Measurements from ENCODE around the gene WWOX. TPM values are rescaled to one million over a fixed set of nuclear protein-coding genes. Genes with fewer than 3 reads are reported as not detected.

Gene WWOX
- total and polyA plus RNA-seq, 2 donors (not counting 1 experiment from before 2014, with no cell fraction given), result 10.5 to 42.3 TPM

- H3K4me3 Mint-ChIP-seq, result no peak overlapping the region
- no peak for ATAC-seq (ENCODE audit: low read depth)
- H3K27ac ChIP-seq (ENCODE audit: low read length in 2 of 2), result no peak overlapping the region
- no peak overlapping the region for H3K9ac ChIP-seq (ENCODE audit: low read length)
- H3K27ac Mint-ChIP-seq, result no peak overlapping the region
- no peak for DNase-seq
- CTCF ChIA-PET, result no interaction called here
- H3K4me1 ChIP-seq (ENCODE audit: control insufficient read depth in 2 of 2, insufficient read depth in 2 of 2, low read length in 2 of 2), result no peaks in the 10 kb centered on the region
- no peaks in the 10 kb centered on the region for H3K79me2 ChIP-seq (ENCODE audit: control insufficient read depth, insufficient read depth, low read length)
- no peaks in the 10 kb centered on the region for H4K20me1 ChIP-seq (ENCODE audit: control insufficient read depth, insufficient read depth, low read length, poor library complexity, severe bottlenecking)
- 100% methylated on average over 1 of the region's 4 CpGs for WGBS (ENCODE audit: insufficient coverage)
- H3K9me3 Mint-ChIP-seq (ENCODE audit: insufficient read depth), result no peaks in the 10 kb centered on the region
- no peaks in the 10 kb centered on the region for H3K27me3 Mint-ChIP-seq
- POLR2A ChIA-PET, result no interaction called here
- H3K4me1 Mint-ChIP-seq, result no peaks in the 10 kb centered on the region
- H3K9me3 ChIP-seq (ENCODE audit: control extremely low read depth in 1 of 3, control insufficient read depth in 2 of 3, insufficient read depth in 1 of 3, low read length in 2 of 3), result no peaks in the 10 kb centered on the region
- TF ChIP-seq CTCF (IDR thresholded peaks at IDR 0.05) (no peak), EZH2 (IDR thresholded peaks at IDR 0.05; ENCODE audit: borderline replicate concordance, insufficient read depth, low read depth, low read length, poor library complexity, severe bottlenecking) (no peak)
- H3K4me2 ChIP-seq (replicated peaks; ENCODE audit: low read depth, low read length, poor library complexity, severe bottlenecking), result no peak overlapping the region
- H3K27me3 ChIP-seq (replicated peaks in 1 of 4; ENCODE audit: control extremely low read depth in 1 of 4, control insufficient read depth in 3 of 4, insufficient read depth in 4 of 4, low read length in 3 of 4), result no peaks in the 10 kb centered on the region
- intact Hi-C loops (cut with micrococcal nuclease), result no loop called here
- H3K4me3 ChIP-seq (ENCODE audit: control extremely low read depth in 1 of 5, extremely low read depth in 1 of 5, insufficient read depth in 1 of 5, low read depth in 2 of 5, low read length in 4 of 5), result no peak overlapping the region
- H2AFZ ChIP-seq (ENCODE audit: insufficient read depth, low read depth, low read length, poor library complexity, severe bottlenecking), result no peak overlapping the region
- no peaks in the 10 kb centered on the region for H3K36me3 ChIP-seq (replicated peaks in 1 of 2; ENCODE audit: control extremely low read depth in 1 of 2, control insufficient read depth in 1 of 2, extremely low read depth in 1 of 2, insufficient read depth in 2 of 2, low read length in 1 of 2)
Measured at GRCh38 chr16:78274771-78275170, 175.3 kb downstream of the WWOX start.

- Histone ChIP-seq H3K79me2 (ENCODE audit: control insufficient read depth, insufficient read depth, low read length) (no peaks in the 10 kb centered on the region), H3K4me1 (ENCODE audit: control insufficient read depth in 2 of 2, insufficient read depth in 2 of 2, low read length in 2 of 2) (no peaks in the 10 kb centered on the region), H3K4me3 (ENCODE audit: control extremely low read depth in 1 of 5, extremely low read depth in 1 of 5, insufficient read depth in 1 of 5, low read depth in 2 of 5, low read length in 4 of 5) (no peak overlapping the region), H2AFZ (ENCODE audit: insufficient read depth, low read depth, low read length, poor library complexity, severe bottlenecking) (no peak overlapping the region), H3K9ac (ENCODE audit: low read length) (no peak overlapping the region), H3K36me3 (replicated peaks in 1 of 2; ENCODE audit: control extremely low read depth in 1 of 2, control insufficient read depth in 1 of 2, extremely low read depth in 1 of 2, insufficient read depth in 2 of 2, low read length in 1 of 2) (no peaks in the 10 kb centered on the region), H4K20me1 (ENCODE audit: control insufficient read depth, insufficient read depth, low read length, poor library complexity, severe bottlenecking) (no peaks in the 10 kb centered on the region), H3K27me3 (replicated peaks in 1 of 4; ENCODE audit: control extremely low read depth in 1 of 4, control insufficient read depth in 3 of 4, insufficient read depth in 4 of 4, low read length in 3 of 4) (no peaks in the 10 kb centered on the region), H3K4me2 (replicated peaks; ENCODE audit: low read depth, low read length, poor library complexity, severe bottlenecking) (no peak overlapping the region), H3K9me3 (ENCODE audit: control extremely low read depth in 1 of 3, control insufficient read depth in 2 of 3, insufficient read depth in 1 of 3, low read length in 2 of 3) (no peaks in the 10 kb centered on the region), H3K27ac (ENCODE audit: low read length in 2 of 2) (no peak overlapping the region)
- DNase-seq (no peak), ATAC-seq (ENCODE audit: low read depth) (no peak)
- no peak overlapping the region for H3K27ac Mint-ChIP-seq
- no peaks in the 10 kb centered on the region for H3K27me3 Mint-ChIP-seq
- 83% methylated on average over 2 of the region's 5 CpGs for WGBS (ENCODE audit: insufficient coverage)
- ChIA-PET CTCF (no interaction called here), POLR2A (no interaction called here)
- H3K4me1 Mint-ChIP-seq, result no peaks in the 10 kb centered on the region
- intact Hi-C loops (cut with micrococcal nuclease), result no loop called here
- H3K4me3 Mint-ChIP-seq, result no peak overlapping the region
- H3K9me3 Mint-ChIP-seq (ENCODE audit: insufficient read depth), result no peaks in the 10 kb centered on the region
- TF ChIP-seq CTCF (IDR thresholded peaks at IDR 0.05), result no peak
- no peak for TF ChIP-seq EZH2 (IDR thresholded peaks at IDR 0.05; ENCODE audit: borderline replicate concordance, insufficient read depth, low read depth, low read length, poor library complexity, severe bottlenecking)
Measured at GRCh38 chr16:78275420-78275819, 176.0 kb downstream of the WWOX start.
